Left ventricle myocardium inferior (tissue), 1 donor: ENCODE measurements around the gene CLEC4G. TPM values are rescaled to one million over a fixed set of nuclear protein-coding genes. Genes with fewer than 3 reads are reported as not detected.

ENCODE experiments used
- DNase-seq: peaks from one replicate; pipeline ENCODE4 v3.0.0-alpha.2; 2020
- H3K27ac ChIP-seq: fragments of 200-600 bp; replicated peaks from 2 replicates; pipeline ENCODE4 v1.8.0; 2021
- H3K27me3 ChIP-seq: fragments of 200-600 bp; 2 replicates; pipeline ENCODE4 v1.8.0; 2021; ENCODE audit warnings: low read depth
- H3K36me3 ChIP-seq: fragments of 200-600 bp; 2 replicates; pipeline ENCODE4 v1.8.0; 2021
- H3K4me1 ChIP-seq: fragments of 200-600 bp; 2 replicates; pipeline ENCODE4 v1.8.0; 2021
- H3K4me3 ChIP-seq: fragments of 200-600 bp; 2 replicates; pipeline ENCODE4 v1.8.0; 2021; ENCODE audit warnings: mild to moderate bottlenecking, moderate library complexity
- H3K9me3 ChIP-seq: fragments of 200-600 bp; replicated peaks from 2 replicates; pipeline ENCODE4 v1.8.0; 2021
- CTCF ChIP-seq: fragments of 200-600 bp; IDR thresholded peaks from 2 replicates; pipeline ENCODE4 v1.8.0; 2021; ENCODE audit warnings: antibody characterized with exemption, mild to moderate bottlenecking, borderline replicate concordance
- intact Hi-C: fragments of 100-400 bp; cut with micrococcal nuclease; formaldehyde crosslinking; loops from one replicate; pipeline ENCODE4 v1.11.0; 2022
- total RNA-seq: library from RNA; stranded (reverse); fragmentation: NEBNext Ultra II Directional; extraction: Animal tissue kit (Norgen Biotek cat#: 25700); gene quantifications from one replicate; pipeline ENCODE4 v1.2.1, GENCODE V29; 2021
- donor health status: DM: no; HTN: yes; CAD: no; lungs with severe emphysema.

Gene CLEC4G
- total RNA-seq, 1 donor from 2014 or later, result 0.71 TPM

GRCh38 chr19:7692417-7693088 is 39.4 kb downstream of the CLEC4G start:
- Histone ChIP-seq H3K36me3 (no peaks in the 10 kb centered on the region), H3K27me3 (peaks cover 71% of the 10 kb centered on the region), H3K27ac (no peak overlapping the region), H3K4me1 (no peaks in the 10 kb centered on the region), H3K9me3 (no peaks in the 10 kb centered on the region), H3K4me3 (no peak overlapping the region)
- no peak for DNase-seq
- intact Hi-C loops, result no loop called here
- TF ChIP-seq CTCF, result no peak

GRCh38 chr19:7691497-7691896 is 40.4 kb downstream of the CLEC4G start:
- no peaks in the 10 kb centered on the region for H3K36me3 ChIP-seq
- no peak for TF ChIP-seq CTCF
- H3K4me1 ChIP-seq, result no peaks in the 10 kb centered on the region
- H3K27me3 ChIP-seq, result peaks cover 60% of the 10 kb centered on the region
- H3K27ac ChIP-seq, result no peak overlapping the region
- H3K9me3 ChIP-seq, result no peaks in the 10 kb centered on the region
- no peak for DNase-seq
- H3K4me3 ChIP-seq, result no peak overlapping the region
- intact Hi-C loops, result no loop called here

DNA sequence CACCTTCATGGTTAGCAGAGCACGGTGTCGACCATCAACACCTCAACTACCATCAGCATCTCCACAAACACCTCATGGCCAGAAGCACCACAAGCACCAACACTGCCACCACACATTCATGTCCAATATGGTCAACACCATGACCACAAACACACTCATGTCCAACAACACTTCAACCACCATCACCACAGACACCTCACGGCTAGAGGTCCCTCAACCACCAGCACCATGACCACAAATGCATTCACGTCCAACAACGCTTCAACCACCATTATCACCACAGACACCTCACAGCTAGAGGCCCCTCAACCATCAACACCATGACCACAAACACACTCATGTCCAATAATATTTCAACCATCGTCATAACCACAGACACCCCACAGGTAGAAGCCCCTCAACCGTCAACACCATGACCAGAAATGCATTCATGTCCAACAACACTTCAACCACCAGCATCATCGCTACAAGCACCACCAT is 41.1 kb downstream of the CLEC4G start:
- Histone ChIP-seq H3K4me1 (no peaks in the 10 kb centered on the region), H3K9me3 (no peaks in the 10 kb centered on the region), H3K27me3 (peaks cover 53% of the 10 kb centered on the region), H3K27ac (no peak overlapping the region), H3K36me3 (no peaks in the 10 kb centered on the region), H3K4me3 (no peak overlapping the region)
- no peak for TF ChIP-seq CTCF
- intact Hi-C loops, result no loop called here
- no peak for DNase-seq

DNA sequence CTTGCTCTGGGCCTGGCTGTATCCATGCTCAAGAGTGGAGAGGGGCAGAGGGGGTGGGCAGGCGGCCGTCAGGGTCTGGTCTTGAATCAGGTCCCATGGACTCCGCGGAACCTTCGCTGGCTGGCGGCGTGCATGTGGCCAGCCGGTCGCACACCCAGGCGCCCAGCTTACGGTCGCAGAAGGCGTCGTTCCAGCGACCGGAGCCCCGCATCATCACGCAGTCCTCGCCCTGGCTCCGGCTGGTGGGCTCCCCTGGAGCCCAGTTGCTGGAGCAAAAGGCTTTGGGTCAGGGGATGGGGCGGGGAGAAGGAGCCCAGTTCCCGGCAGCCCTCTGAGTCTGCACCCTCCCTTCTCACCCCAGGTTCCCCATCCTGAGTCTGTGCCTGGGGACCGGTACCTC is 42.7 kb downstream of the CLEC4G start:
- H3K4me1 ChIP-seq, result no peaks in the 10 kb centered on the region
- intact Hi-C loops, result no loop called here
- H3K36me3 ChIP-seq, result no peaks in the 10 kb centered on the region
- H3K27me3 ChIP-seq, result peaks cover 38% of the 10 kb centered on the region
- H3K9me3 ChIP-seq, result no peaks in the 10 kb centered on the region
- H3K27ac ChIP-seq, result no peak overlapping the region
- DNase-seq, result no peak
- no peak for TF ChIP-seq CTCF
- H3K4me3 ChIP-seq, result no peak overlapping the region

DNA sequence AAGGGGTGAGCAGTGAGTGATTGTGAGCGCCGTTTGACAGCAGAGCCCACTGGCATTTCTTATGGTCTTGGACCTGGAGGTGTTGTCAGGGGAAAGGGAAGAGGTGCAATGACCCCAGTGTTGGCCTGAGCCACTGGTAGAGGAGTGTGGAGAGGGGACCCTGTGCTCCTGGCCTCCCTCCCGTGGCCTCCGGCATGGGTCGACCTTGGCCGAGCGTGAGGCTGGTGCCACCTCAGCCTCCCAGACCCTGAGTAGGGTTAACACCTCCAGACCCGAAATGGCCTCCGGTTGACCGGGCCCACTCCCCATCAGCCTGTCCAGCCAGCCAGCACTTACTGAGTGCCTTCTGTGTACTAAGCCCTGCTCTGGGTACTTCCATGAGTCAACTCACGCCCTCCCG is 44.7 kb downstream of the CLEC4G start:
- no peak overlapping the region for H3K4me3 ChIP-seq
- peaks cover 27% of the 10 kb centered on the region for H3K27me3 ChIP-seq
- no peak for TF ChIP-seq CTCF
- H3K9me3 ChIP-seq, result no peaks in the 10 kb centered on the region
- H3K4me1 ChIP-seq, result peaks cover 2% of the 10 kb centered on the region
- no peak for DNase-seq
- intact Hi-C loops, result no loop called here
- no peak overlapping the region for H3K27ac ChIP-seq
- peaks cover 19% of the 10 kb centered on the region for H3K36me3 ChIP-seq
